Cardiac fibroblast (primary cell): ENCODE measurements around the gene PARVG.

Experiments
- DNase-seq, 2 donors: peaks; one replicate each; pipeline versions ENCODE4 v3.0.0 to v3.0.0-alpha.2; 2010; ENCODE audit warnings: low read depth in 2 of 2
- H3K4me3 ChIP-seq, 2 donors: replicated peaks in 1 of 2; 1 replicate in 1 of 2; 2 replicates in 1 of 2; pipeline ENCODE4 v1.5.1; 2011; ENCODE audit warnings: low read depth in 2 of 2, low read length in 2 of 2, mild to moderate bottlenecking in 2 of 2, moderate library complexity in 1 of 2
- TF ChIP-seq, protein P1 (sequence below): IDR thresholded peaks from one replicate; pipeline ENCODE4 v1.5.1; 2011; ENCODE audit warnings: low read depth, mild to moderate bottlenecking, low read length, inconsistent platforms

PARVG gene

DNA sequence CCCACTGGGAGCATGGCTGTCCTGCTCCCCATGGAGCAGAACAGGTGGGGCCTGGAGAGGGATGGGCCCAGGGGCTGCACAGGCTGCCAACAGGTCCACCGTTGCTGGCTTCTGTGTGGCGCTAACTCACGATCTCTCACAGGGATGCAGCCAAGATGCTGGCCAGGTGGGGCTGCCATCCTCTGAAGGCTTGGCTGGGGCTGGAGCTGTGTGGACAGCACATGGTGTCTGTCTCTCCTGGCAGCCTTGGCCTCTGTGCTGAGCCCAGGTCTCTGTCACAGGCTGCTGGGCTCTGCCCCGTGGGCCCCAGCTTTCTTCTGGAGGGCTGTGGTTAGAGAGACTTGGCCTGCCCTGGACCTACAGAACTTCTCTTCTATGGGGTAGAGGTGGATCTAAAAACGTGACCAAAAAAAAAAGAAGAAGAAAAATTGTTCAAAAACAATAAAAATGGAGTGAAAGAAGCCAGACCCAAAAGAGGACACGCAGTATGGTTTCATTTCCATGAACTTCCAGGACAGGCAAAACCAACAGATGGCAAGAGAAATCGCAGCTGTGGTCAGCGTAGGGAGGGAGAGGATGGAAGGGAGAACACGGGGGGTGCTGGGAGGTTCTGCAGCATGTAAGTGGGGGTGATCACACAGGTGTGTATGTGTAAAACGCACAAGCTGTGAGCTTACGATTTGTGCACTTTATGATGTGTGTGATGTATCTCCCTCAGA is 12.2 kb downstream of the PARVG start:
- DNase-seq: no peak
- no peak overlapping the region for H3K4me3 ChIP-seq
- TF ChIP-seq, protein P1, sequence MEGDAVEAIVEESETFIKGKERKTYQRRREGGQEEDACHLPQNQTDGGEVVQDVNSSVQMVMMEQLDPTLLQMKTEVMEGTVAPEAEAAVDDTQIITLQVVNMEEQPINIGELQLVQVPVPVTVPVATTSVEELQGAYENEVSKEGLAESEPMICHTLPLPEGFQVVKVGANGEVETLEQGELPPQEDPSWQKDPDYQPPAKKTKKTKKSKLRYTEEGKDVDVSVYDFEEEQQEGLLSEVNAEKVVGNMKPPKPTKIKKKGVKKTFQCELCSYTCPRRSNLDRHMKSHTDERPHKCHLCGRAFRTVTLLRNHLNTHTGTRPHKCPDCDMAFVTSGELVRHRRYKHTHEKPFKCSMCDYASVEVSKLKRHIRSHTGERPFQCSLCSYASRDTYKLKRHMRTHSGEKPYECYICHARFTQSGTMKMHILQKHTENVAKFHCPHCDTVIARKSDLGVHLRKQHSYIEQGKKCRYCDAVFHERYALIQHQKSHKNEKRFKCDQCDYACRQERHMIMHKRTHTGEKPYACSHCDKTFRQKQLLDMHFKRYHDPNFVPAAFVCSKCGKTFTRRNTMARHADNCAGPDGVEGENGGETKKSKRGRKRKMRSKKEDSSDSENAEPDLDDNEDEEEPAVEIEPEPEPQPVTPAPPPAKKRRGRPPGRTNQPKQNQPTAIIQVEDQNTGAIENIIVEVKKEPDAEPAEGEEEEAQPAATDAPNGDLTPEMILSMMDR: no peak

DNA sequence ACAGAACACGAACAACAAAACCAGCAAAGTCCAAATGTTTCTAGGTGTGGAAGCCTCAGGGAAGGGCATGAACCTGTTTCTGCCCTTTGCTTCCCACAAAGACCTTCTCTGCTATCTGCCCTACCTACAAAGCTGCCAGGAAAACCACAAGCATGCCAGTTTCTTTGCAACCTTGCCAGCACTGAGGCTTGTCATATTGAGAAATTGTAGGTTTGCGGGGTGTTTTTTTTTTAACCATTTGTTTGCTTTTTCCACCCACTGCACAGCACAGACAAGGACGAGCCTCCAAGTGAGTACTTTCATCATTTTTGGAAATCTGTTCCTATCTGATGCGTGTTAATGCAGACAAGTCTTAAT is 12.8 kb downstream of the PARVG start:
- TF ChIP-seq, protein P1: no peak
- DNase-seq: no peak
- H3K4me3 ChIP-seq: no peak overlapping the region

DNA sequence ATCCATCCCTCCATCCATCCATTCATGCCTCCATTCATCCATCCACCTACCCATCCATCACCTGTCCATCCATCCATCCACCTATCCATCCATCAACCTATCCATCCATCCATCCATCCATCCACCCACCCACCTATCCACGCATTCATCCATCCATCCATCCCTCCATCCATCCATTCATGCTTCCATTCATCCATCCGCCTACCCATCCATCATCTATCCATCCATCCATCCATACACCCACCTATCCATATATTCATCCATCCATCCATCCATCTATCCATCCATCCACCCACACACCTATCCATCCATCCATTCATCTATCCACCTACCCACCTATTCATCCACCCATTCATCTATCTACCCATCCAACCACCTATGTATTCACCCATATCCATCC is 13.8 kb downstream of the PARVG start:
- TF ChIP-seq, protein P1: no peak
- DNase-seq: no peak

DNA sequence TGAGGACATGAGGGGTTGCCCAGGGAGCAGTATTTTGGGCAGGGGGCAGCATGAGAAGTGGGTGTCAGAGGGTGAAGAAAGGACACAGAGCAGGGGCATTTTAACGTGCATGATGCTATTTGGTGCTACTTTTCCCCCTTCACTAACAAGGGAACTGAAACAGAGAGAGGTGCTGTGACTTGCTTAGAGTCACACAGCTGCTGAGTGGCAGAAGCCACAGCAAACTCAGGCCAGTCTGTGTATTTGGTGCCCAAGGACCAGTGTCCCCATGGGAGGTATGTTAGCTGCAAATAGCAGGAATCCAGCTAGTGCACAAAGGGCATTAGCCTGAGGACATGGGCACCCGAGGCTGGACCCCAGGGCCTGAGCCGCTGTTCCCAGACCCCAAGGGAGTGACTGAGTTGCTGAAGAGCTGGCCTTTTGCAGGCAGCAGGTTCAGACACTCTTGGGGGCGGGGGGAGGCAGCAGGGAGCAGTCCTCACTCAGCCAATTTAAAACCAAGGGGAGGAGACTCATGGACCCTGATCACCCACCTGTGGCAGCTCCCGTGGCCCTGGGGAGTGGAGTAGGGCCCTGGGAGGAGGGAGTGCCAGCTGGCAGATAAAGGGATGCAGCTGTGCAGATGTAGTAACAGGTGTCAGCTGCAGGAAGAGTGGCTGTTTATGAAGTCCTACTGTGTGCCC is 14.6 kb downstream of the PARVG start:
- no peak overlapping the region for H3K4me3 ChIP-seq
- TF ChIP-seq, protein P1: no peak
- DNase-seq: no peak

More for the DNA sequence above, 13.8 kb downstream of the PARVG start:
- no peak overlapping the region for H3K4me3 ChIP-seq

DNA sequence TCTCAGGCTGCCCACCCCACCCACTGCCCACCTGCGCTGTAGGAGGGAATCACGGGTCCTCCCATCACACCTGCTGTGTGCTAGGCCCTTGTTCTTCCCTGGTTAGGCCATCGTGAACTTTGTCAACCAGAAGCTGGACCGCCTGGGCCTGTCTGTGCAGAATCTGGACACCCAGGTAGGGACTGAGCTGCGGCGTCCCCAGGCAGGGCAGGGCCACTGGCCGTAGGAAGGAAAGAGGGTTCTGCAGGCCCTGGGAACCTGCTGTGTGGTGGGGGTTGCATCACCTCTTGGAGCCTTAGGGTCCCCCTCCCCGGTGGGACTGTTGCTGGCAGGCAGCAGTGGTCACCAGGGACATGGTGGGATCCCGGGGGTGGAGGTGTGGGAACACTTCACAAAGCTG is 15.5 kb downstream of the PARVG start:
- H3K4me3 ChIP-seq: no peak overlapping the region
- TF ChIP-seq, protein P1: no peak
- DNase-seq: no peak

DNA sequence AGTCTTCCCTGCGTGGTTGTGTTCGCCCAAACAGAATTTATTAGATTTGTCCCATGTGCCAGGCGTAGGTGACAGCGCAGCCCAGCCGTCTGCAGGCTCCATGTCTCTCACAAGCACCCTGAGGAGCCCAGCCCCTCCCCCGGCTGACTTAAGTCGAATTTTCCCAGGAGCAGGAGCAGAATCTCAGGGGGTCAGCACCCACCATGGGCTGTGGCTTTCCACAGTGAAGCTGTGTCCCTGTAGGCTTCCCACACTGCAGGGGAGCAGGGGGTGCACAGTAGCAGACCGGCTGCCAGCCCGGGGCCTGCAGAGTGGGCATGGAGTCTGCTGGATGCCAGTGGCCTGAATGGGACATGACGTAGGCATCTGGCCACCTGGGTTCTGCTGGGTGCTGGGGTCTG is 16.0 kb downstream of the PARVG start:
- no peak overlapping the region for H3K4me3 ChIP-seq
- no peak for DNase-seq
- TF ChIP-seq, protein P1: no peak
